Endothelial cell (in vitro differentiated cells): ENCODE measurements around the gene ARHGAP32. TPM values are rescaled to one million over a fixed set of nuclear protein-coding genes. Genes with fewer than 3 reads are reported as not detected.

ENCODE experiments used
- DNase-seq: peaks from one replicate; pipeline ENCODE4 v3.0.0; 2021; ENCODE audit warnings: low spot score
- H3K27ac Mint-ChIP-seq: one replicate; pipeline ENCODE4 v1.8.0; 2021; ENCODE audit warnings: mixed read lengths, inconsistent platforms; ENCODE audit not compliant: unreplicated experiment
- H3K27me3 Mint-ChIP-seq: one replicate; pipeline ENCODE4 v1.8.0; 2021; ENCODE audit warnings: mild to moderate bottlenecking, moderate library complexity, mixed read lengths, inconsistent platforms; ENCODE audit not compliant: unreplicated experiment
- H3K36me3 Mint-ChIP-seq: one replicate; pipeline ENCODE4 v1.8.0; 2021; ENCODE audit warnings: mild to moderate bottlenecking, low read depth, mixed read lengths, inconsistent platforms; ENCODE audit not compliant: unreplicated experiment
- H3K4me1 Mint-ChIP-seq: one replicate; pipeline ENCODE4 v1.8.0; 2021; ENCODE audit warnings: mild to moderate bottlenecking, mixed read lengths, inconsistent platforms; ENCODE audit not compliant: unreplicated experiment
- H3K4me3 Mint-ChIP-seq: one replicate; pipeline ENCODE4 v1.8.0; 2021; ENCODE audit warnings: mild to moderate bottlenecking, mixed read lengths, inconsistent platforms; ENCODE audit not compliant: unreplicated experiment
- H3K9me3 Mint-ChIP-seq: one replicate; pipeline ENCODE4 v1.8.0; 2021; ENCODE audit warnings: mixed read lengths, inconsistent platforms; ENCODE audit not compliant: unreplicated experiment
- CTCF ChIP-seq: fragments of 200-600 bp; sonication (generic); IDR thresholded peaks from one replicate; pipeline ENCODE4 v1.5.0; 2021; ENCODE audit warnings: antibody characterized with exemption; ENCODE audit not compliant: unreplicated experiment
- total RNA-seq: library from RNA; stranded (reverse); fragmentation: NEBNext Ultra II Directional; extraction: Animal tissue kit (Norgen Biotek cat#: 25700); gene quantifications from one replicate; pipeline ENCODE4 v1.2.1, GENCODE V29; 2021; ENCODE audit not compliant: unreplicated experiment

ARHGAP32 gene
- total RNA-seq, 1 donor from 2014 or later: 14.5 TPM

GRCh38 chr11:128929991-128930390 is 262.1 kb downstream of the ARHGAP32 start:
- Mint-ChIP-seq H3K27me3 (peaks cover 8% of the 10 kb centered on the region), H3K27ac (no peak overlapping the region), H3K36me3 (no peaks in the 10 kb centered on the region), H3K9me3 (no peaks in the 10 kb centered on the region), H3K4me1 (peaks cover 4% of the 10 kb centered on the region), H3K4me3 (no peak overlapping the region)
- no peak for DNase-seq
- no peak for TF ChIP-seq CTCF

DNA sequence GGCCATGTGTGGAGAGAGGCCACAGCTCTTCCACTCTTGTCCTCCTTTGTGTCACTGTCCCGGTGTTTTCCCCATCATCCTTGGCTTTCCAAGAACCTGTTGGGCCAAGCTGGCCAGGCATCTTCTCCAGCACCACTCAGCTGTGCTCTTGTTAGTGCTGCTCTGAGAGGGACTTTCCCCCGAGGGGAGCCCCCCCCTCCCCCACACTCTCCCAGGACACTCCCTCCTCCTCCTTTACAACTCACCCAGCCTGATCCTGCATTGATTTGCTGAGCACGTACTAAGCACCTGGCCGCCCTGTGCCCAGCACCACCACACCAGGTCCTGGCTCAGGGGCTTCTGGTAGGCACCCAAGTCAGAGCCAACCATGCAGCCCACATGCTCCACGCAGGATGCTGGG is 262.7 kb downstream of the ARHGAP32 start:
- Mint-ChIP-seq H3K4me1 (peaks cover 4% of the 10 kb centered on the region), H3K4me3 (no peak overlapping the region), H3K27ac (no peak overlapping the region), H3K27me3 (peaks cover 8% of the 10 kb centered on the region), H3K36me3 (no peaks in the 10 kb centered on the region), H3K9me3 (no peaks in the 10 kb centered on the region)
- DNase-seq: no peak
- no peak for TF ChIP-seq CTCF

GRCh38 chr11:128928400-128928799 is 263.7 kb downstream of the ARHGAP32 start:
- Mint-ChIP-seq H3K27me3 (peaks cover 7% of the 10 kb centered on the region), H3K4me1 (peaks cover 4% of the 10 kb centered on the region), H3K36me3 (no peaks in the 10 kb centered on the region), H3K27ac (no peak overlapping the region), H3K9me3 (no peaks in the 10 kb centered on the region), H3K4me3 (no peak overlapping the region)
- no peak for DNase-seq
- no peak for TF ChIP-seq CTCF

DNA sequence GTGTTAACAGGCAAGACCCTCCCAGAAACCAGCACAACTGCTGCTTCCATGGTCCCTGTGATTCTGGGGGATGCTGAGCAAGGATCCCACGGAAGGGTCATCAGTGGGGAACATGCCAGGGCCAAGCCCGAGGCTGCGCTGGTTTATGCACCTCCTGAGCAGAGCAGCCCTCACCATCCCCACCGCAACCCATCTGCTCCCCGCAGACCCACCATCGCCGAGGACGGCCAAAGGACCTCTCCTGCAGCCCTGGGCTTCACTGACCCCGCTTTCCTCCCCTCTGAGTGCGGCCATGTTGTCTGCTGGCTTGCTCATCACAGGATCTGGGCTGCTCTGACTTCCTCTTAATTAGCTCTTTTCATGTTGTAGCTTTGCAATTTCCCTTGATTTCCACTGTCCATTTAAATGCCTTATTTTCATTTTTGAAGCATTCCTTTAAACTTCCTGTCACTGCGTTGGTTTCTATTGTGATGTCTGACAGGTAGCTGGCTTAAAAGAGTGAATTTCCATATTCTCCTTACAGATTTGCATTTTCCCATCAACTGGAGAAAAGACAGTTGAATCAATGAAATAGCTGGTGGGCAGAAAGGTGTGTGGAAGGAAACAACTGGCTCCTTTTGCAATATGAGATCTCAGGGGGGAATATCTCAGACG is 264.3 kb downstream of the ARHGAP32 start:
- no peaks in the 10 kb centered on the region for H3K36me3 Mint-ChIP-seq
- DNase-seq: no peak

More for the DNA sequence above, 264.3 kb downstream of the ARHGAP32 start:
- Mint-ChIP-seq H3K27ac (no peak overlapping the region), H3K4me1 (peaks cover 4% of the 10 kb centered on the region), H3K4me3 (no peak overlapping the region), H3K27me3 (peaks cover 7% of the 10 kb centered on the region), H3K9me3 (no peaks in the 10 kb centered on the region)
- TF ChIP-seq CTCF: no peak
